Measurements from ENCODE around the gene RAB9A. TPM values are rescaled to one million over a fixed set of nuclear protein-coding genes. Genes with fewer than 3 reads are reported as not detected.
A peak's percentile ranks its signal among the peaks of the same experiment; 100 is the strongest.
"Not testable (repeated sequence)": the region's sequence is repeated elsewhere in the genome, so short reads cannot be mapped to it uniquely, and the experiment has no call there.

Gene RAB9A
- 10 to 100 TPM; 20.3 to 43.6 (median 32.0) TPM for total RNA-seq

- peak within 1 kb of the TSS; percentile 97 for H3K27ac ChIP-seq
- WGBS, result under 1% methylated on average over 32 of the region's 68 CpGs
- peak; percentile 88 to 92 for DNase-seq (ENCODE audit: low spot score in 2 of 2)
- no peaks in the 10 kb centered on the region for H3K36me3 ChIP-seq
- peaks cover 26% of the 10 kb centered on the region for H3K4me1 ChIP-seq
- no peaks in the 10 kb centered on the region for H3K9me3 ChIP-seq
- no peaks in the 10 kb centered on the region for H3K27me3 ChIP-seq
- no peak for TF ChIP-seq EP300 (IDR thresholded peaks at IDR 0.05)
- peak in 2 of 3 donors; percentile 65 to 71 for TF ChIP-seq POLR2AphosphoS5 (IDR thresholded peaks at IDR 0.05)
- TF ChIP-seq CTCF (IDR thresholded peaks at IDR 0.05), result no peak
- peak; percentile 11 to 83 for TF ChIP-seq POLR2A (IDR thresholded peaks at IDR 0.05)
- H3K4me3 ChIP-seq, result peak within 1 kb of the TSS; percentile 68
Observed at GRCh38 chrX:13688958-13689740, at the start of gene RAB9A. RAB9A (plus strand) TSS chrX:13689128; CDS start chrX:13708747, 19,619 bp downstream.

GRCh38 chrX:13641684-13642083 lies 47.2 kb upstream of the RAB9A start:
- not testable (repeated sequence) for H3K9me3 ChIP-seq; H3K4me1 ChIP-seq; H3K27ac ChIP-seq; H3K36me3 ChIP-seq; H3K27me3 ChIP-seq; DNase-seq (ENCODE audit: low spot score in 2 of 2); H3K4me3 ChIP-seq
- 83% methylated on average over 2 of the region's 4 CpGs for WGBS

GRCh38 chrX:13645464-13646153 lies 43.3 kb upstream of the RAB9A start:
- Histone ChIP-seq H3K27me3 (no peaks in the 10 kb centered on the region), H3K9me3 (no peaks in the 10 kb centered on the region), H3K27ac (no peak overlapping the region), H3K36me3 (no peaks in the 10 kb centered on the region), H3K4me3 (no peak overlapping the region), H3K4me1 (no peaks in the 10 kb centered on the region)
- TF ChIP-seq CTCF (IDR thresholded peaks at IDR 0.05) (no peak), POLR2A (IDR thresholded peaks at IDR 0.05) (no peak), EP300 (IDR thresholded peaks at IDR 0.05) (no peak), POLR2AphosphoS5 (IDR thresholded peaks at IDR 0.05) (no peak)
- DNase-seq (ENCODE audit: low spot score in 2 of 2), result no peak
- 60% methylated on average over 9 of the region's 9 CpGs for WGBS

- H3K36me3 ChIP-seq, result no peaks in the 10 kb centered on the region
- H3K27ac ChIP-seq, result no peak overlapping the region
- H3K4me3 ChIP-seq, result no peak overlapping the region
- no peak for DNase-seq (ENCODE audit: low spot score in 2 of 2)
- H3K4me1 ChIP-seq, result no peaks in the 10 kb centered on the region
- no peaks in the 10 kb centered on the region for H3K9me3 ChIP-seq
- no peaks in the 10 kb centered on the region for H3K27me3 ChIP-seq
- WGBS, result 45% methylated on average over 3 of the region's 3 CpGs
- TF ChIP-seq POLR2AphosphoS5 (IDR thresholded peaks at IDR 0.05), result no peak
- TF ChIP-seq CTCF (IDR thresholded peaks at IDR 0.05), result peak; percentile 33 to 47
Observed at GRCh38 chrX:13646154-13646549, 42.8 kb upstream of the RAB9A start.

- peak in 1 of 2 donors; percentile 68 for DNase-seq (ENCODE audit: low spot score in 2 of 2)
- Histone ChIP-seq H3K4me1 (peaks cover 7% of the 10 kb centered on the region), H3K27ac (no peak overlapping the region)
Observed at GRCh38 chrX:13647709-13648212, 41.2 kb upstream of the RAB9A start.

GRCh38 chrX:13648336-13648735 lies 40.6 kb upstream of the RAB9A start:
- H3K27me3 ChIP-seq; H3K4me3 ChIP-seq; H3K36me3 ChIP-seq; H3K4me1 ChIP-seq; DNase-seq (ENCODE audit: low spot score in 2 of 2); H3K27ac ChIP-seq; H3K9me3 ChIP-seq: not testable (repeated sequence)
- 87% methylated on average over 2 of the region's 2 CpGs for WGBS

More at GRCh38 chrX:13647709-13648212, 41.2 kb upstream of the RAB9A start:
- TF ChIP-seq CTCF (IDR thresholded peaks at IDR 0.05) (no peak), POLR2A (IDR thresholded peaks at IDR 0.05) (no peak), EP300 (IDR thresholded peaks at IDR 0.05) (no peak), POLR2AphosphoS5 (IDR thresholded peaks at IDR 0.05) (no peak)
- Histone ChIP-seq H3K36me3 (no peaks in the 10 kb centered on the region), H3K4me3 (no peak overlapping the region), H3K9me3 (no peaks in the 10 kb centered on the region), H3K27me3 (no peaks in the 10 kb centered on the region)
- WGBS, result 72% methylated on average over 8 of the region's 8 CpGs
